MV-4-11 (cell line): Measurements from ENCODE around the gene METTL6.
"Not testable (repeated sequence)": the region's sequence is repeated elsewhere in the genome, so short reads cannot be mapped to it uniquely, and the experiment has no call there.

Source experiments
- DNase-seq: peaks from one replicate; lab custom pipeline; 2025; lab: John Stamatoyannopoulos, UW

METTL6 gene

GRCh38 chr3:15403495-15403894, 23.8 kb downstream of the METTL6 start:
- DNase-seq: no peak

GRCh38 chr3:15401936-15402335, 25.4 kb downstream of the METTL6 start:
- no peak for DNase-seq

- no peak for DNase-seq
These were observed 27.4 kb downstream of the METTL6 start for GRCh38 chr3:15399970-15400369.

- not testable (repeated sequence) for DNase-seq
These were observed 28.6 kb downstream of the METTL6 start for GRCh38 chr3:15398731-15399133.

GRCh38 chr3:15393252-15393651, 34.1 kb downstream of the METTL6 start:
- not testable (repeated sequence) for DNase-seq

GRCh38 chr3:15391007-15391406, 36.3 kb downstream of the METTL6 start:
- DNase-seq: no peak

- no peak for DNase-seq
These were observed 36.9 kb downstream of the METTL6 start for GRCh38 chr3:15390460-15390859.

- DNase-seq: not testable (repeated sequence)
These were observed 39.0 kb downstream of the METTL6 start for GRCh38 chr3:15388335-15388734.

- no peak for DNase-seq
These were observed 39.6 kb downstream of the METTL6 start for GRCh38 chr3:15387735-15388134.

GRCh38 chr3:15387171-15387581, 40.2 kb downstream of the METTL6 start:
- DNase-seq: no peak

- peak; percentile 30 for DNase-seq
These were observed 40.7 kb downstream of the METTL6 start for GRCh38 chr3:15386654-15386955.

GRCh38 chr3:15385901-15386653, 41.3 kb downstream of the METTL6 start:
- no peak for DNase-seq

GRCh38 chr3:15385238-15385695, 42.1 kb downstream of the METTL6 start:
- DNase-seq: not testable (repeated sequence)

GRCh38 chr3:15384510-15385237, 42.7 kb downstream of the METTL6 start:
- peak; percentile 6 for DNase-seq

GRCh38 chr3:15382405-15382923, 44.9 kb downstream of the METTL6 start:
- DNase-seq: no peak

- DNase-seq: no peak
These were observed 46.1 kb downstream of the METTL6 start for GRCh38 chr3:15380980-15381890.

- peak; percentile 92 for DNase-seq
These were observed 49.2 kb downstream of the METTL6 start for GRCh38 chr3:15377961-15378791.

- no peak for DNase-seq
These were observed 51.8 kb downstream of the METTL6 start for GRCh38 chr3:15375461-15376000.

GRCh38 chr3:15372918-15373317, 54.4 kb downstream of the METTL6 start:
- DNase-seq: no peak

GRCh38 chr3:15368561-15369135, 58.7 kb downstream of the METTL6 start:
- DNase-seq: no peak

- DNase-seq: no peak
These were observed 60.3 kb downstream of the METTL6 start for GRCh38 chr3:15367059-15367458.
